Body of pancreas (tissue), 4 donors: Measurements from ENCODE around the gene DNER.

Source experiments
- POLR2A ChIP-seq, 3 donors: fragments of 450-650 bp; IDR thresholded peaks; one replicate each; pipeline ENCODE4 v1.6.1; 2016; ENCODE audit warnings: antibody characterized with exemption in 3 of 3, mild to moderate bottlenecking in 2 of 3
- TF ChIP-seq, protein P1 (sequence below), 7 experiments: fragments of 450-650 bp in 4 of 7; fragments of 200-600 bp in 3 of 7; sonication (generic) in 3 of 7; IDR thresholded peaks; one replicate each; pipeline ENCODE4 v1.5.1; 2016 to 2019; ENCODE audit warnings: antibody characterized with exemption in 7 of 7

DNA sequence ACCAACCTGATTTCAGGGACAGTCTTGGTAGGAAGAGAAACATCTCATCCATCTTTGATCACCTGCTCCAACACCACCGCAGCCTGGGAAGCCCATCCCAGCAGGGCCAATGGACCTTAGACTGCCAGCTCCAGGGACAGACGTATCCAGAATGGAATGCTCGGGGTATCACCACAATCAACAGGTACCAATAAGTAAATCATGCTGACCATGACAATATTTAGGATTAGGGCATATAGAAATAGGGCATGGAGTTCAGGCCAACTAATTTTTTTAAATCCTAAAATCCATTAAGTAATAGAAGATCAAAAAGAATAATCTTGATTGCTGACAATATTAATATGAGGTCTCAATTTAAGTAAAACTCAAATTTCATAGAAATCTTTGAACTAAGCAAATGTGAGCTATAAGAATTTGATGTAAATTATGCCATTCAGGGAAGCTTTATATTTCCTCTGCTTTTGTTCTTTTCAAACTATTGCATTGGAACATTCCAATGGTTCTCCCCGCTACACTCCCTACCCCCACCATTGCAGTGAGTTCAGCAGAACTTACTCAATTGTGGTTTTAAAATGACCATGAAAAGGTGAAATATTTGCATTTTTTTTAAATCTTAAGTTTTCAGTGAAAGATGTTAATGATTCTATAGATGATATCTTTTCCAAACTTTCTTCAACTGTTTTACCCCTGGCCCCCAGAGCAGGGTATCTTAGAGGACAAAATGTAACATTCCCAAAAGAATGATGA lies 138.6 kb downstream of the DNER start:
- TF ChIP-seq, protein P1, sequence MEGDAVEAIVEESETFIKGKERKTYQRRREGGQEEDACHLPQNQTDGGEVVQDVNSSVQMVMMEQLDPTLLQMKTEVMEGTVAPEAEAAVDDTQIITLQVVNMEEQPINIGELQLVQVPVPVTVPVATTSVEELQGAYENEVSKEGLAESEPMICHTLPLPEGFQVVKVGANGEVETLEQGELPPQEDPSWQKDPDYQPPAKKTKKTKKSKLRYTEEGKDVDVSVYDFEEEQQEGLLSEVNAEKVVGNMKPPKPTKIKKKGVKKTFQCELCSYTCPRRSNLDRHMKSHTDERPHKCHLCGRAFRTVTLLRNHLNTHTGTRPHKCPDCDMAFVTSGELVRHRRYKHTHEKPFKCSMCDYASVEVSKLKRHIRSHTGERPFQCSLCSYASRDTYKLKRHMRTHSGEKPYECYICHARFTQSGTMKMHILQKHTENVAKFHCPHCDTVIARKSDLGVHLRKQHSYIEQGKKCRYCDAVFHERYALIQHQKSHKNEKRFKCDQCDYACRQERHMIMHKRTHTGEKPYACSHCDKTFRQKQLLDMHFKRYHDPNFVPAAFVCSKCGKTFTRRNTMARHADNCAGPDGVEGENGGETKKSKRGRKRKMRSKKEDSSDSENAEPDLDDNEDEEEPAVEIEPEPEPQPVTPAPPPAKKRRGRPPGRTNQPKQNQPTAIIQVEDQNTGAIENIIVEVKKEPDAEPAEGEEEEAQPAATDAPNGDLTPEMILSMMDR (IDR thresholded peaks at IDR 0.05): no peak
- no peak for TF ChIP-seq POLR2A (IDR thresholded peaks at IDR 0.05)
